OCI-LY3 (cell line): ENCODE measurements around the gene CHD5.

Experiments used
- EZH2phosphoT487 ChIP-seq: fragments of 200-600 bp; shearing (Covaris generic); IDR thresholded peaks from 2 replicates; pipeline ENCODE4 v1.6.1; 2018; ENCODE audit warnings: antibody characterized with exemption, mixed run types, low read depth
- TF ChIP-seq, protein P1 (sequence below): fragments of 200-600, 300-600 bp; sonication (generic); IDR thresholded peaks from 2 replicates; pipeline ENCODE4 v1.5.1; 2014; ENCODE audit warnings: antibody characterized with exemption, low read length, low read depth

DNA sequence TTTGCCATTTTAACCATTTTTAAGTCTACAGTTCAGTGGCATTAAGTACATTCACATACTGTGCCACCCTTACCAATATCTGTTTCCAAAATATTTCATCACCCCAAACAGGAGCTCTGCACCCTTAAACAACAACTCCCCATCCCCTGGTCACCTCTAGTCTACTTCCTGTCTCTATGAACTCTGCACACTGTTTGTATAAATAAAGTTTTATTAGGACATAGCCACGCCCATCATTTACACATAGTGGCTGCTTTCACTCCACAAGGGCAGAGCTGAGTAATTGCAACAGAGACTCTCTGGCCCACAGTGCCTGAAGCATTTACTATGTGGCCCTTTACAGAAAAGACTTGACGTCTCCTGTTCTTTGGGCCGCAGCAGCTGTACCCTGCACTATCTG is 104.4 kb downstream of the CHD5 start:
- TF ChIP-seq, protein P1, sequence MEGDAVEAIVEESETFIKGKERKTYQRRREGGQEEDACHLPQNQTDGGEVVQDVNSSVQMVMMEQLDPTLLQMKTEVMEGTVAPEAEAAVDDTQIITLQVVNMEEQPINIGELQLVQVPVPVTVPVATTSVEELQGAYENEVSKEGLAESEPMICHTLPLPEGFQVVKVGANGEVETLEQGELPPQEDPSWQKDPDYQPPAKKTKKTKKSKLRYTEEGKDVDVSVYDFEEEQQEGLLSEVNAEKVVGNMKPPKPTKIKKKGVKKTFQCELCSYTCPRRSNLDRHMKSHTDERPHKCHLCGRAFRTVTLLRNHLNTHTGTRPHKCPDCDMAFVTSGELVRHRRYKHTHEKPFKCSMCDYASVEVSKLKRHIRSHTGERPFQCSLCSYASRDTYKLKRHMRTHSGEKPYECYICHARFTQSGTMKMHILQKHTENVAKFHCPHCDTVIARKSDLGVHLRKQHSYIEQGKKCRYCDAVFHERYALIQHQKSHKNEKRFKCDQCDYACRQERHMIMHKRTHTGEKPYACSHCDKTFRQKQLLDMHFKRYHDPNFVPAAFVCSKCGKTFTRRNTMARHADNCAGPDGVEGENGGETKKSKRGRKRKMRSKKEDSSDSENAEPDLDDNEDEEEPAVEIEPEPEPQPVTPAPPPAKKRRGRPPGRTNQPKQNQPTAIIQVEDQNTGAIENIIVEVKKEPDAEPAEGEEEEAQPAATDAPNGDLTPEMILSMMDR: no peak
- TF ChIP-seq EZH2phosphoT487: no peak
